Mesenchymal stem cell (in vitro differentiated cells and primary cell): Measurements from ENCODE around the gene ZNF644.
"Not testable (repeated sequence)": the region's sequence is repeated elsewhere in the genome, so short reads cannot be mapped to it uniquely, and the experiment has no call there.

Experiments
- DNase-seq: peaks from one replicate; pipeline ENCODE4 v3.0.0-alpha.2; 2013
- H2AFZ ChIP-seq: one replicate; pipeline ENCODE4 v1.6.1; 2013; ENCODE audit warnings: low read depth, mild to moderate bottlenecking, control low read depth, inconsistent platforms, low read length, moderate library complexity
- H2AK5ac ChIP-seq: 2 replicates; pipeline ENCODE4 v1.6.1; 2013; ENCODE audit warnings: low read length, moderate library complexity, mild to moderate bottlenecking, inconsistent platforms; ENCODE audit not compliant: severe bottlenecking
- H2BK120ac ChIP-seq: one replicate; pipeline ENCODE4 v1.6.1; 2013; ENCODE audit warnings: low read depth, mild to moderate bottlenecking, inconsistent platforms, low read length, moderate library complexity
- H2BK12ac ChIP-seq, 2 experiments: one replicate each; pipeline ENCODE4 v1.6.1; 2013; ENCODE audit warnings: inconsistent platforms in 2 of 2, low read length in 2 of 2, mild to moderate bottlenecking in 2 of 2, moderate library complexity in 2 of 2, control low read depth in 1 of 2
- H2BK15ac ChIP-seq: one replicate; pipeline ENCODE4 v1.6.1; 2013; ENCODE audit warnings: mild to moderate bottlenecking, low read depth, inconsistent platforms; ENCODE audit not compliant: poor library complexity, severe bottlenecking
- H2BK5ac ChIP-seq: 2 replicates; pipeline ENCODE4 v1.6.1; 2013; ENCODE audit warnings: low read depth, mild to moderate bottlenecking, low read length, control low read depth, inconsistent platforms; ENCODE audit not compliant: poor library complexity, severe bottlenecking
- H3K14ac ChIP-seq, 2 experiments: one replicate each; pipeline ENCODE4 v1.6.1; 2013; ENCODE audit warnings: inconsistent platforms in 2 of 2, low read length in 2 of 2, control low read depth in 1 of 2, mild to moderate bottlenecking in 1 of 2, moderate library complexity in 1 of 2
- H3K18ac ChIP-seq, 2 experiments: one replicate each; pipeline ENCODE4 v1.6.1; 2013; ENCODE audit warnings: inconsistent platforms in 2 of 2, low read length in 2 of 2, control low read depth in 1 of 2, low read depth in 1 of 2, mild to moderate bottlenecking in 1 of 2
- H3K23ac ChIP-seq, 2 experiments: one replicate each; pipeline ENCODE4 v1.6.1; 2013; ENCODE audit warnings: inconsistent platforms in 2 of 2, low read length in 2 of 2, mild to moderate bottlenecking in 2 of 2, moderate library complexity in 2 of 2, control low read depth in 1 of 2
- H3K27ac ChIP-seq: 2 replicates; pipeline ENCODE4 v1.5.1; 2013; ENCODE audit warnings: mild to moderate bottlenecking, moderate library complexity, low read length, control low read depth, inconsistent platforms; ENCODE audit not compliant: poor library complexity, severe bottlenecking
- H3K27me3 ChIP-seq, 2 experiments: 2 replicates each; pipeline versions ENCODE4 v1.6.1 to v1.7.0; 2013; ENCODE audit warnings: low read length in 2 of 2, mild to moderate bottlenecking in 2 of 2, moderate library complexity in 2 of 2, control low read depth in 1 of 2, inconsistent platforms in 1 of 2; ENCODE audit not compliant: control insufficient read depth in 1 of 2, insufficient read depth in 1 of 2
- H3K36me3 ChIP-seq, 2 experiments: 2 replicates each; pipeline versions ENCODE4 v1.6.1 to v1.7.0; 2013; ENCODE audit warnings: low read length in 2 of 2, control low read depth in 1 of 2, inconsistent platforms in 1 of 2, low read depth in 1 of 2, mild to moderate bottlenecking in 1 of 2; ENCODE audit not compliant: insufficient read depth in 2 of 2, control insufficient read depth in 1 of 2
- H3K4ac ChIP-seq, 2 experiments: one replicate each; pipeline ENCODE4 v1.6.1; 2013; ENCODE audit warnings: inconsistent platforms in 2 of 2, low read length in 2 of 2, mild to moderate bottlenecking in 2 of 2, moderate library complexity in 2 of 2, control low read depth in 1 of 2, low read depth in 1 of 2
- H3K4me1 ChIP-seq: 2 replicates; pipeline ENCODE4 v1.6.1; 2013; ENCODE audit warnings: low read depth, low read length, control low read depth; ENCODE audit not compliant: control insufficient read depth, insufficient read depth
- H3K4me2 ChIP-seq: 2 replicates; pipeline ENCODE4 v1.6.1; 2013; ENCODE audit warnings: low read length, mild to moderate bottlenecking, inconsistent platforms; ENCODE audit not compliant: poor library complexity, severe bottlenecking
- H3K4me3 ChIP-seq, 2 experiments: 2 replicates each; pipeline versions ENCODE4 v1.5.1 to v1.7.0; 2013; ENCODE audit warnings: low read length in 2 of 2, mild to moderate bottlenecking in 2 of 2, control low read depth in 1 of 2, low read depth in 1 of 2; ENCODE audit not compliant: insufficient read depth in 1 of 2
- H3K79me1 ChIP-seq: replicated peaks from 2 replicates; pipeline ENCODE4 v1.6.1; 2013; ENCODE audit warnings: mild to moderate bottlenecking, control low read depth, low read length, inconsistent platforms; ENCODE audit not compliant: poor library complexity, severe bottlenecking
- H3K9ac ChIP-seq: 2 replicates; pipeline ENCODE4 v1.7.0; 2013; ENCODE audit warnings: mild to moderate bottlenecking, low read length, moderate library complexity
- H3K9me3 ChIP-seq: 2 replicates; pipeline ENCODE4 v1.7.0; 2013; ENCODE audit warnings: mild to moderate bottlenecking, low read length; ENCODE audit not compliant: control insufficient read depth
- H4K8ac ChIP-seq: one replicate; pipeline ENCODE4 v1.6.1; 2013; ENCODE audit warnings: inconsistent platforms, mild to moderate bottlenecking, low read length, moderate library complexity
- H4K91ac ChIP-seq: one replicate; pipeline ENCODE4 v1.6.1; 2013; ENCODE audit warnings: mild to moderate bottlenecking, low read length, inconsistent platforms
- WGBS: methylation state at CpG from one replicate; pipeline ENCODE4 v1.1.7; 2013; ENCODE audit warnings: mixed read lengths; 5-methylcytosine and 5-hydroxymethylcytosine counted together

The ZNF644 gene

DNA sequence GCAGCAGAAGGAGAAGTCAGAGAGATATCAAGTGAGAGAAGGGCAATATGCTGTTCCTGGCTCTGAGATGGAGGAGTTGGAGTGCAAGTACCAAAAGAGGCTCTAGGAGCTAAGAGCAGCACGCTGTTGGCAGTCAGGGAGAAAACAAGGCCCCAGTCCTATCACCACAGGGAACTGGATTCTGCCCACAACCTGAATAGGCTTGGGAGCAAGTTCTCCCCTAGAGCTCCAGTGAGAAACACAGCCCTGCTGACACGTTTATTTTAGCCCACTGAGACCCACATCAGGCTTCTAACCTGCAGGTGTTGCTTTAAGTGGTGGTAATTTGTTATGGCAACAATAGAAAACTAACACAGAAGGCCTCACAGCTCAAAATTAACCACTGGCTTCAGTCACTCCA lies 31.8 kb upstream of the ZNF644 start:
- Histone ChIP-seq H3K4me3 (no peak overlapping the region), H3K4me1 (no peaks in the 10 kb centered on the region), H3K4ac (no peak overlapping the region), H3K36me3 (no peaks in the 10 kb centered on the region), H2BK12ac (no peak overlapping the region), H3K9ac (no peak overlapping the region), H3K18ac (no peak overlapping the region), H2BK15ac (no peak overlapping the region), H2AFZ (no peak overlapping the region), H4K8ac (no peak overlapping the region), H3K4me2 (no peak overlapping the region), H3K27ac (no peak overlapping the region), H2BK5ac (no peak overlapping the region), H3K14ac (no peak overlapping the region), H2BK120ac (no peak overlapping the region), H3K27me3 (no peaks in the 10 kb centered on the region), H3K9me3 (no peaks in the 10 kb centered on the region), H3K79me1 (no peaks in the 10 kb centered on the region), H3K23ac (no peak overlapping the region), H2AK5ac (no peak overlapping the region), H4K91ac (no peak overlapping the region)
- 80% methylated on average over 1 of the region's 2 CpGs for WGBS
- DNase-seq: no peak

DNA sequence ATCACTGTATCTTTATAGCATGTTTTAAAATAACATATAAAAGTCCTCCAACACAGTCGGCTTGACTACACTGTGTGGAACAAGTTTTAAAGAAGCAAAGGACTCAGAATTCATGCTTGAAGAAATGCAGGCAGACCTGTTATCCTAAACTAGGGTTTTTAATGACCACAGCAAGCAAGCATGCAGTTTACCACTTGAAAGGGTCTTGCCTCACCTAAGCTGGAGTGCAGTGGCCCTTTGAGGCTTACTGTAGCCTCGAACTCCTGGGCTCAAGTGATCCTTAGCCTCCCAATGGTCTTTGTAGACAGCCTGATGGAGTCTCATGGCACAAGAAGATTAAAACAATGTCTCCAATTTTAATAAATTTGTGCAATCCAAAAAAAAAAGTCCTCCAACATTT lies 27.7 kb upstream of the ZNF644 start:
- WGBS: 82% methylated on average over 2 of the region's 2 CpGs
- not testable (repeated sequence) for H2AK5ac ChIP-seq, H2AFZ ChIP-seq, H3K4me1 ChIP-seq, H3K18ac ChIP-seq, H3K4me2 ChIP-seq, DNase-seq, H4K91ac ChIP-seq, H4K8ac ChIP-seq, H3K27me3 ChIP-seq, H3K9me3 ChIP-seq, H2BK120ac ChIP-seq, H3K79me1 ChIP-seq, H3K4ac ChIP-seq, H2BK12ac ChIP-seq, H2BK5ac ChIP-seq, H3K27ac ChIP-seq, H3K36me3 ChIP-seq, H2BK15ac ChIP-seq, H3K9ac ChIP-seq, H3K4me3 ChIP-seq, H3K14ac ChIP-seq, H3K23ac ChIP-seq

DNA sequence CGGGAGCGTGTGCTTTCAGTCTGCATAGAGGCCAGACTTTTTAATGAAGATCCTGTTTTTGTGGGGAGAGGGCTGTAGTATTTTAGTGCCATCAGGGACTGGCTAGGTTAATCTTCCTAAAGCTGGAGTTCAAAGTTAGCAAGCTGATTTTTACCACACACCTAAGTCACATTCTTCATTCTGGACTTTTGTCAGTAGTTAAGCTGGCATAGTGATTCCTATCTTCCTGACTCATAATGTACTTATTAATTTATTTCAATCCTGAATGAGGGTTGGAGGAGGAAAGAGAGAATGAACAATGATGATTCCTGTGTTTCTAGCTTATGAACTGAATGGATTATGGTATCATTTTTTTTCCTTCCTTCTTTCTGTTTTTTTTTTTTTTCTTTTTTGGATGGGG lies 24.9 kb upstream of the ZNF644 start:
- Histone ChIP-seq H4K8ac (no peak overlapping the region), H3K36me3 (no peaks in the 10 kb centered on the region), H3K4me2 (no peak overlapping the region), H2BK12ac (no peak overlapping the region), H3K79me1 (no peaks in the 10 kb centered on the region), H3K4me1 (no peaks in the 10 kb centered on the region), H3K9ac (no peak overlapping the region), H3K9me3 (peaks cover 3% of the 10 kb centered on the region), H3K27me3 (no peaks in the 10 kb centered on the region), H3K27ac (no peak overlapping the region), H2BK15ac (no peak overlapping the region), H3K23ac (no peak overlapping the region), H4K91ac (no peak overlapping the region), H2AFZ (no peak overlapping the region), H2BK120ac (no peak overlapping the region), H3K4ac (no peak overlapping the region), H3K14ac (no peak overlapping the region), H3K18ac (no peak overlapping the region), H2BK5ac (no peak overlapping the region), H2AK5ac (no peak overlapping the region), H3K4me3 (no peak overlapping the region)
- WGBS: 95% methylated on average over 2 of the region's 2 CpGs
- DNase-seq: no peak

DNA sequence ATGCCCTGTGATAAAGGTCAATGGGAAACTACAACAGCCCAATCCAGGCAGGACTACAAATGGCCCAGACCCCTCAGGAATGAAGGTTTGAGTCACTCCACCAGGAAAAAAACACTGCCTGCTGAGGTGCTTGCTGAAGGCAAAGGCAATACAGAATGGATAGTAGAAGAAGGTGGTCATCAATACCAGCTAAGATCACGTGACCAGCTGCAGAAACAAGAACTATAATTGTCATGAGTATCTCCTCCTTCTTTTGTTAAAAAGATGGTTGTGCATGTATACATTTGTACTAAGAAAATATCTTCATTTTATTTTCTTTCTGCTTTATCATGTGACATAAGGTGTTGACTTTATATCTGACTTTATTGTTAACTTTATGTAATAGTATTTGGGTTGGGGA lies 23.4 kb upstream of the ZNF644 start:
- Histone ChIP-seq H3K36me3 (no peaks in the 10 kb centered on the region), H3K4me2 (no peak overlapping the region), H4K91ac (no peak overlapping the region), H3K27me3 (no peaks in the 10 kb centered on the region), H3K9ac (no peak overlapping the region), H3K27ac (no peak overlapping the region), H3K14ac (no peak overlapping the region), H2BK120ac (no peak overlapping the region), H2BK15ac (no peak overlapping the region), H2AK5ac (no peak overlapping the region), H3K23ac (no peak overlapping the region), H3K4ac (no peak overlapping the region), H3K79me1 (no peaks in the 10 kb centered on the region), H3K18ac (no peak overlapping the region), H3K4me3 (no peak overlapping the region), H4K8ac (no peak overlapping the region), H2AFZ (no peak overlapping the region), H2BK5ac (no peak overlapping the region), H2BK12ac (no peak overlapping the region), H3K4me1 (no peaks in the 10 kb centered on the region), H3K9me3 (peaks cover 13% of the 10 kb centered on the region)
- no CpG with 5 or more reads among the region's 1 CpG for WGBS
- no peak for DNase-seq
